AG04449 (cell line): Measurements from ENCODE around the gene ALG1.
"Not testable (repeated sequence)": the region's sequence is repeated elsewhere in the genome, so short reads cannot be mapped to it uniquely, and the experiment has no call there.

ENCODE experiments used
- CTCF ChIA-PET: fragments of 350-600 bp; formaldehyde crosslinking; extraction: SDS; loops from one replicate; lab custom pipeline; 2021; ENCODE audit warnings: antibody characterized with exemption; lab: Yijun Ruan, JAX
- POLR2A ChIA-PET: fragments of 400-600, 350-600 bp; formaldehyde crosslinking; extraction: SDS; loops from one replicate; lab custom pipeline; 2020; ENCODE audit warnings: antibody characterized with exemption, inconsistent platforms; lab: Yijun Ruan, JAX
- DNase-seq: peaks from one replicate; pipeline ENCODE4 v3.0.0-alpha.2; 2010; ENCODE audit warnings: low read depth, low spot score
- H3K4me3 ChIP-seq: 2 replicates; pipeline ENCODE4 v1.5.1; 2011; ENCODE audit warnings: low read depth, mild to moderate bottlenecking, control low read depth, low read length
- TF ChIP-seq, protein P1 (sequence below): IDR thresholded peaks from one replicate; pipeline ENCODE4 v1.5.1; 2011; ENCODE audit warnings: mild to moderate bottlenecking, moderate library complexity, low read length, control low read depth, inconsistent platforms; ENCODE audit not compliant: insufficient read depth; ENCODE audit errors: missing control alignments

The ALG1 gene

DNA sequence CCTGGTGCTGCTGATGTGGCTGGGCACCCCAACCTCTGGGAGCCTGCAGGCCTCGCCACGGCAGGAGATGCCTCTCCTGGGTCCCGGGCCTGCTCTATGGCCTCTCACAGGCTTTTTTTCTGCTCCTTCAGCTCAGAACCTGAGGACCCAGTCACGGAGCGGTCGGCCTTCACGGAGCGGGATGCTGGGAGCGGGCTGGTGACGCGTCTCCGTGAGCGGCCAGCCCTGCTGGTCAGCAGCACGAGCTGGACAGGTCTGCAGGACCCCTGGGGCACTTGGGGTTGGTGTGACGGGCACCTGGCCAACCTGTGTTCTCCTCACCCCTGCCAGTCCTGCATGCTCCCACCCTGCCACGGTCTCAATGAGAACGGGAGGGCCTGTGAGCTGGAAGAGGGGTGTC lies 7.0 kb downstream of the ALG1 start:
- no peak overlapping the region for H3K4me3 ChIP-seq
- TF ChIP-seq, protein P1, sequence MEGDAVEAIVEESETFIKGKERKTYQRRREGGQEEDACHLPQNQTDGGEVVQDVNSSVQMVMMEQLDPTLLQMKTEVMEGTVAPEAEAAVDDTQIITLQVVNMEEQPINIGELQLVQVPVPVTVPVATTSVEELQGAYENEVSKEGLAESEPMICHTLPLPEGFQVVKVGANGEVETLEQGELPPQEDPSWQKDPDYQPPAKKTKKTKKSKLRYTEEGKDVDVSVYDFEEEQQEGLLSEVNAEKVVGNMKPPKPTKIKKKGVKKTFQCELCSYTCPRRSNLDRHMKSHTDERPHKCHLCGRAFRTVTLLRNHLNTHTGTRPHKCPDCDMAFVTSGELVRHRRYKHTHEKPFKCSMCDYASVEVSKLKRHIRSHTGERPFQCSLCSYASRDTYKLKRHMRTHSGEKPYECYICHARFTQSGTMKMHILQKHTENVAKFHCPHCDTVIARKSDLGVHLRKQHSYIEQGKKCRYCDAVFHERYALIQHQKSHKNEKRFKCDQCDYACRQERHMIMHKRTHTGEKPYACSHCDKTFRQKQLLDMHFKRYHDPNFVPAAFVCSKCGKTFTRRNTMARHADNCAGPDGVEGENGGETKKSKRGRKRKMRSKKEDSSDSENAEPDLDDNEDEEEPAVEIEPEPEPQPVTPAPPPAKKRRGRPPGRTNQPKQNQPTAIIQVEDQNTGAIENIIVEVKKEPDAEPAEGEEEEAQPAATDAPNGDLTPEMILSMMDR: no peak
- DNase-seq: no peak
- CTCF ChIA-PET: no interaction called here
- POLR2A ChIA-PET: no interaction called here

DNA sequence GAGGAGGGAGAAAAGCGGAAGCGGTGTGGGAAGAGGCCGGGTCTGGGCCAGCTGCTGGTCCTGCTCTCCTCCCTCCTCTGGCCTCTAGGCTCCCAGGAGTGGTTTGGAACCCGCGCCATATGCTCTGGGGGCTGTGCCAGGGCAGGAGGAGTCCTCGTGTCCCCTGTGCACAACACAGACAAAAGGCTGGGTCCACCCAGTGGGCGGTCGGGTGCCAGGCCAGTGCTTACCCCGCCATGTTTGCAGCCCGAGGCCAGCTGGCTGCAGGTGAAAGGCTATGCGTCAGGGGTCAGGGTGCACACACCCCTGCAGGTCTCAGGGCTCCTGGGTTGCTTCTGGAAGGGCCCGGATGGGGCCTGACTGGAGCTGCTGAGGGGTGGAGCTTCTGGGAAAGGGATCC lies 8.8 kb downstream of the ALG1 start:
- POLR2A ChIA-PET, DNase-seq, CTCF ChIA-PET, H3K4me3 ChIP-seq: not testable (repeated sequence)

DNA sequence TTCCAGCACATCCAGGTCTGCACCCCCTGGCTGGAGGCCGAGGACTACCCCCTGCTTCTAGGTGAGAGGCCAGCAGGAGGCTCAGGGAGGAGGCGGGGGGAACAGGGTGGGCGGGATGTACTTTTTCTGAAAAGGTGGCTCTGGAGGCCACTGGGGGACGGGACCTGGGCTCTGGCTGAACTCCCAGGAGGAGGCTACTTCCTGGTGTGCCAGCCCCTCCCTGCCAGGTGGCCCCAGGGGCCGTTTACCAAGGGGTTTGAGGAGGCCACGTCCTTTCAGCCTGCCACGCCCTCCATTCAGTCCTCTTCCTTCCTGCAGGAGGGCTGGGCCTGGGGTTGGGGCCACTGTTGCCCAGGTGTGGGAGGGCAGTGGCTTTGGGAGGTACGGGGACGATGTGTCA lies 9.4 kb downstream of the ALG1 start:
- POLR2A ChIA-PET, H3K4me3 ChIP-seq, DNase-seq: not testable (repeated sequence)
- CTCF ChIA-PET: interaction anchor here (2.2 kb wide), 1 partner anchor 11 kb away, joined by 18 read pairs; no protein-coding TSS in a partner anchor

DNA sequence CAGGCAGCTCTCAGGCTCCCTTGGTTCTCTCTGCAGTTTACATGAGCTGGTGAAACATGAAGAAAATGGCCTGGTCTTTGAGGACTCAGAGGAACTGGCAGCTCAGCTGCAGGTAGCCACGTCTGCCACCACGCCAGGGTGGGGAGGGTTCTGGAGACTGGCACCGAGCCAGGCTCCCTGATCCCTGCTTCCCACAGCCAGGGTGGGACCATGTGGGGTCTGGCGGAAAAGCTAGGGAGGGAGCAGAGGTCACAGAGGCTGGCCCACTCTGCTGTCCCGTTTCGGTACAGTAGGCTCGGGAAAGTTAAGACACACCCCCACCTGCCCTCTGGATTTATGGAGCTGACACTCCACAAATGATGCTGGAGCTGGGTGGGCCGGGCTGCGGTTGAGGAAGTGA lies 12.0 kb downstream of the ALG1 start:
- DNase-seq, POLR2A ChIA-PET, H3K4me3 ChIP-seq: not testable (repeated sequence)
- CTCF ChIA-PET: interaction anchor here (0.6 to 1.4 kb wide), 2 partner anchors 10 to 599 kb away, joined by 3 to 6 read pairs; no protein-coding TSS in a partner anchor

DNA sequence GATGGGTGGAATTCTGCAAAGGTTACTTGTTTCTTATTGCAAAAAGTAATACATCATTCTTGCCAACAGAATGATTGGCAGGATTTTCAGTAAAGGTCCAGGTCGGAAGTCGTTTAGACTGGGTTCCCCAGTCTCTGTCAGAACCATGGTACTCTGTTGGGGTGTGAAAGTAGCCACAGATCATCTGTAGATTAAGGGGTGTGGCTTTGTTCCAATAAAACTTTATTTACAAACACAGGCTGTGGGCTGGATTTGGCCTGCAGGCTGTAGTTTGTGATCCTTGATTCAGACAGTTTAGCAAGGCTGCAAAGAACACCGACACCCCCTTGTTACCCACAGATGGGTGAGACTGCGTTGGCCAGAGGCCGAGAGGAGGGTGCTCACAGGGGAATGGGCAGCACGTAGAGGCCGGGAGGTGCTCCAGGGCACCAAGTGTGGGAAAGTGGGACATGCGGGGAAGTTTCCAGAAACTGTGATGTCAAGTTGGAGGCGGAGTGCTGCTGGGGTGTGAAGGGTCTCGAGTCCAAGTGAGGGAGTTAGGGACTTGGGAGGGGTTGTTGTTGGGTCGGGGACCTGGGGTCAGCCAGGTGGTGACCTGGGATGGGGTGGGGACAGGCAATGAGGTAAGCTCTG lies 12.6 kb downstream of the ALG1 start:
- CTCF ChIA-PET: interaction anchor here (1.0 to 1.1 kb wide), 4 partner anchors 9 to 54 kb away, joined by 3 to 6 read pairs (median 4); no protein-coding TSS in a partner anchor
- DNase-seq, POLR2A ChIA-PET, H3K4me3 ChIP-seq: not testable (repeated sequence)

DNA sequence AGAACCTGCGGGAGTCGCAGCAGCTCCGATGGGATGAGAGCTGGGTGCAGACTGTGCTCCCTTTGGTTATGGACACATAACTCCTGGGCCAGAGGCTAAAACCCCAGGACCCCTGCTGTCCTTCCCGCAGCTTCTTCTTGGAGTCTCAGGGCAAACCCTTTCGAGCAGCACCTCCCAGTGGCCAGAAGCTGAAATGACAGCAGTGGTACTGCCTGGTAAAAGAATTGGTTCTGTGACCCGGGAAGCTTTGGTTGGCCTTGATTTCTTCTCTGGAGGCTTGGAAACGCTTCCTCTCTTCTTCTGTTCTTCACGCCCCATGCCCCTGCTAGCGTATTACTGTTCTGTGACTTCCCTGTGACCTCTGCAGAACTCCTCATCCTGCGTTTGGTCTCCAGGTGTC lies 13.2 kb downstream of the ALG1 start:
- TF ChIP-seq, protein P1: peak; percentile 70
- DNase-seq, H3K4me3 ChIP-seq, POLR2A ChIA-PET: not testable (repeated sequence)
- CTCF ChIA-PET: interaction anchor here (1.0 to 1.1 kb wide), 4 partner anchors 10 to 55 kb away, joined by 3 to 6 read pairs (median 4); no protein-coding TSS in a partner anchor

DNA sequence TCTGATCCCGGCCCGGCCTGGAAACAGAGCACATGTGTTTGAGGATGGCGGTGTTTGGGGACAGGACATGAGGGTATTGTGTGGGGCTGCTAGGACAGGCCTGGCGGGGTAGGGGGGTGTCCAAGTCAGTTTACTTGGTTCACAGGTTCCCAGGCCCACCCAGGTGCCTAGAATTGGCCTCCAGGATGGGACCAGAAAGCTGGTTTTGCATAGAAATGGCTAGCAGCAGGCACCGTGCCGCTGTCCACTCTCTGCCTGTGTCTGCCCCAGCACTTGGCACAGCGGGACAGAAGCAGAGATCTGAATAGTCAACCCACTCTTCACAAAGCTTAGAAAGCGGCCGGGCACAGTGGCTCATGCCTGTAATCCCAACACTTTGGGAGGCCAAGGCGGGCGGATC lies 14.1 kb downstream of the ALG1 start:
- CTCF ChIA-PET: interaction anchor here (1.2 to 1.5 kb wide), 2 partner anchors 10 to 130 kb away, joined by 3 read pairs; no protein-coding TSS in a partner anchor
- H3K4me3 ChIP-seq, DNase-seq: not testable (repeated sequence)
- POLR2A ChIA-PET: interaction anchor here (0.6 kb wide), 1 partner anchor 12 kb away, joined by 3 read pairs; the partner anchor contains the start of gene EEF2KMT

DNA sequence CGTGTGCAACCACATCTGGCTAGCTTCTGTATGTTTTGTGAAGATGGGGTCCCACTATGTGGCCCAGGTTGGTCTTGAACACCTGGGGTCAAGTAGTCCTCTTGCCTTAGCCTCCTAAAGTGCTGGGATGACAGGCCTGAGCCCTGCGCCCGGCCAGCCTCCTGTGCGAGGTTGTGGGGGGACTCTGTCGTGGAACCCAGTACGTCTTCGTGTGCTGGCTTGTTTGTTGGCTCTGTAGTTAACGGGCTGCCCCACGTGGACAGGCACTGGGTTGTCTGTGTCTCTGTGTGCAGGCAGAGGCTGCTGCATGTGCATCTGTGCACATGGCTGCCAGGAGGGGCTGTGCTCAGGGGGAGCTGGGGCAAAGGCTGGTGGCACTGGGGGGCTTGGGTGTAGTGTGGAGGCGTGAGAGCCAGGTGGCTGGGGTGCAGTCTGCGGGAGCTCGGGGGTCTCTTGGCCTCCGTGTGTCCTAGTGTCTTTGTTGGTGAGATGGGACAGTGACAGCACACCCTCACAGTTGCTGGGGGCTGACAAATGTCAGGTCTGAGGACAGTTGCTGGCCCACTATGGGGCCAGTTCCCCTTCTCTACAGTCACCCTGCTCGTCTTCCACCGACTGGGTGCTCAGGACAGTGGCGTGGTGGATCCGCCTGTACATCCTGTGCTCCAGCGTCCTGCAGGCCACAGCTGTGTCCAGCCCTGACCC lies 16.6 kb downstream of the ALG1 start:
- POLR2A ChIA-PET, DNase-seq, H3K4me3 ChIP-seq: not testable (repeated sequence)
- CTCF ChIA-PET: interaction anchor here (1.7 kb wide), 1 partner anchor 13 kb away, joined by 4 read pairs; no protein-coding TSS in a partner anchor

DNA sequence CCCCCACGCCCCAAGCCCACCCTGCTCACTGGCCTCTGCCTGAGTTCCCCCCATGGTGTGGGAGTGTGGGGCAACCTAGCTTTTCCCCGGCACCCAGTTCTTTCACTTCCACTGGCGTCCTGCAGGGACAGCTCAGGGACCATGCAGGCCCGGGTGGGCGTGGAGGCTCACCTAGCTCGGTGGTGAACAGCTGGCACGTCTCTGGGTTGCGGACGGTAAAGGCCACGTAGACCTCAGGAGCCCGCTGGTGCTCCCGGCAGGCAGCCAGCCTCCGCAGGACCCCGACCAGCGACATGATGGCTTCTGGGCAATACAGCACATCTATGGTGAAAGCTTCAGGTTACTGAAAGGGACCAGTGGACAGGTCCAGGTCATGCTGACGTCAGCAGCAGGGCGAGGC lies 17.3 kb downstream of the ALG1 start:
- DNase-seq, H3K4me3 ChIP-seq, POLR2A ChIA-PET: not testable (repeated sequence)
- CTCF ChIA-PET: interaction anchor here (1.7 kb wide), 1 partner anchor 14 kb away, joined by 4 read pairs; no protein-coding TSS in a partner anchor

DNA sequence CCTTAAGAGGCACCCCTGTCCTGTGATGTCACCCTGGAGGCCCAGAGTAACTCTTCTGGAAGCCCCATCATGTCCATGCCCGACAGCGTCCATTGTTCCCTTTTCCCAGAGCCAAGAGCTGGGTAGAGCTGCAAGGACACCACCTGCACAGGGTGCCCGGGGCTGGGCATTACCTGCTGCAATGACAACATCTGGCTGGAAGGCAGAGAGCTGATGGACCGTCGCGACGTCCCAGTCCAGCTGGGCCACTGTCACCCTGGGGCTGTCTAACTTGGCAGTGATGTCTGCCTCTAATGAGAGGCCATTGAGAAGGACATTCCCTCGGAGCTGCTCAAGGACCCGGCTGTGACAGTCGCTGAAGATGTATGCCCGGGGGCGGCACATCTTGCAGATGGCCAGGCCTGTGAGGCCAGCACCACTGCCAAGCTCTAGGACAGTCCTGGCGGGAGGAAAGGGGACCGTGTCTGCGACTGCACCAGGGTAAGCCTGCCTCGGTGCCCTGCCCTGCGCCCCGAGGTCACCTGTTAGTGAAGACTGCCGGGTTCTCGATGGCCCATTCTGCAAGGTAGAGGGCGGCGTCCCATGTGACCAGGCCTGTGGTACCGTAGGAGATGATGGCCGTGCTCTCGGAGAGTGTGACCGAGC lies 18.4 kb downstream of the ALG1 start:
- POLR2A ChIA-PET, DNase-seq, H3K4me3 ChIP-seq: not testable (repeated sequence)
- CTCF ChIA-PET: interaction anchor here (3.1 kb wide), 1 partner anchor 131 kb away, joined by 16 read pairs; the partner anchor contains the start of gene SEC14L5

DNA sequence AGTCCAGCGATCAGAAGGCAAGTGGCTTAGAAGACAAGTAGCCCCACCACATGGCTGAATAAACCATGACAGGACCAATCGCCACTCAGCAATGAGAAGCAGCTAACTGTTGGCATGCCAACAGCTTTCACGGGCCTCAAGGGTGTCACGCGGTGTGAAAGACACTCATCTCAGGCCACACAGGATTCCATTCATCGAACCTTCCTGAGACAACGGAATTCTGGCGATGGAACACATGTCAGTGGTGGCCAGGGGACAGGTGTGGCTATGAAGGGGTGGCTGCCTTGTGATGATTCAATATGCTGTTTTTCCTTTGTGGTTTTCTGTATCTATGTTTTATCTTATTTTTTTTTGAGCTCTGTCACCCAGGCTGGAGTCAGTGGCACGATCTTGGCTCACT lies 18.9 kb downstream of the ALG1 start:
- CTCF ChIA-PET: interaction anchor here (3.1 kb wide), 1 partner anchor 131 kb away, joined by 16 read pairs; the partner anchor contains the start of gene SEC14L5
- POLR2A ChIA-PET, DNase-seq, H3K4me3 ChIP-seq: not testable (repeated sequence)

DNA sequence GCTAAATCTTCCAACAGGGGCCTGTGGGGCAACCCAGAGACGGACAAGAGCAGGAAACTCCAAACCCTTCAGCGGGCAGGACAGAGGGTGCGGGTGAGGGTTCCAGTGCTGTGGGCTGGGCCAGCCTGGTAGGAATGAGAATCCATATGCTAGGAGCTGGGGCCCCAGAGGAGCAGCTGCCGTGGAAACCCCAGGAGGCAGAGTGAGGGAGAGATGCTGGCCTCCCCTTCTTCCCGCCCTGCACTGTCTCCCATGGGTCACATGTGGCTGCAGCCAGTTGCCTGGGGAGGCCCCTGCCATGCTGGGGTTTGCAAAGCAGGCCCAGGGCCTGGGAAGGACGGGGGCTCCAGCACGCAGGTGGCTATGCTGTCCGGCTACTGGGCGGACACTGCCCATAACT lies 21.4 kb downstream of the ALG1 start:
- DNase-seq, POLR2A ChIA-PET, H3K4me3 ChIP-seq: not testable (repeated sequence)
- CTCF ChIA-PET: interaction anchor here (1.0 to 3.1 kb wide), 7 partner anchors 11 to 137 kb away, joined by 3 to 18 read pairs (median 12); partner anchors contain the start of gene SEC14L5

DNA sequence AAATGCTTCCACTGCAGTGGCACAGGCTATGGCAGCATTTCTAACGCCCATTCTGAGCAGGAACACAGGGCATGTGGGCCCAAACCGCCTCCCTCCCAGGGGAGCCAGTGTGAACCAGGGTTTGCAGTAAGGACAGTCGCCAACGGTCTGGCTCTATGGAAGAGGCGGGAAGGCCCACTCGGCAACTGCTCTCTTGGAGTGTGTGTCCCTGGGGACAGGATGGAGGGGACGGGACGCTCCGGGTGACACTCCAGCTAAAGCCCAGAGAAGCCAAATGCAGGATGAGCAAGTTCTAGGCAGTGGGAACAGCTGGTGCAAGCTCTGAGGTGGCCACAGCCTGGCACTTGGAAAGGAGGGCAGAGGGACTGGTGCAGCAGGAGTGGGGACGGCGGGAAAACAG lies 22.1 kb downstream of the ALG1 start:
- DNase-seq, H3K4me3 ChIP-seq, POLR2A ChIA-PET: not testable (repeated sequence)
- CTCF ChIA-PET: interaction anchor here (1.0 to 2.3 kb wide), 3 partner anchors 18 to 138 kb away, joined by 3 to 15 read pairs (median 4); no protein-coding TSS in a partner anchor
